Upper lobe of left lung (tissue), 6 donors: ENCODE measurements around the gene PDIK1L. TPM values are rescaled to one million over a fixed set of nuclear protein-coding genes. Genes with fewer than 3 reads are reported as not detected.
"Not testable (repeated sequence)": the region's sequence is repeated elsewhere in the genome, so short reads cannot be mapped to it uniquely, and the experiment has no call there.

ENCODE experiments used
- ATAC-seq, 2 donors: fragments of 200-7000 bp; cut with Tn5 transposase; one replicate each; pipeline ENCODE4 v1.9.1; 2022; ENCODE audit warnings: mild to moderate bottlenecking in 2 of 2, moderate library complexity in 2 of 2; ENCODE audit not compliant: low FRiP score in 2 of 2
- DNase-seq, 2 donors: peaks; one replicate each; pipeline ENCODE4 v3.0.0-alpha.2; 2019 to 2020
- H3K27ac ChIP-seq, 4 donors: fragments of 200-600 bp; sonication (generic); one replicate each; pipeline ENCODE4 v1.5.1; 2016 to 2019
- H3K27me3 ChIP-seq, 4 donors: fragments of 200-600 bp; sonication (generic); one replicate each; pipeline ENCODE4 v1.5.1; 2017 to 2019
- H3K36me3 ChIP-seq, 4 donors: fragments of 200-600 bp; sonication (generic); one replicate each; pipeline ENCODE4 v1.5.1; 2016 to 2019
- H3K4me1 ChIP-seq, 4 donors: fragments of 200-600 bp; sonication (generic); one replicate each; pipeline ENCODE4 v1.5.1; 2018 to 2019
- H3K4me3 ChIP-seq, 4 donors: fragments of 200-600 bp; sonication (generic); one replicate each; pipeline ENCODE4 v1.5.1; 2017 to 2019; ENCODE audit warnings: mild to moderate bottlenecking in 2 of 4, moderate library complexity in 1 of 4
- H3K9me3 ChIP-seq, 4 donors: fragments of 200-600 bp; sonication (generic); one replicate each; pipeline ENCODE4 v1.5.1; 2018 to 2019
- CTCF ChIP-seq, 6 experiments: fragments of 450-650 bp in 4 of 6; fragments of 200-600 bp in 2 of 6; sonication (generic) in 2 of 6; IDR thresholded peaks; one replicate each; pipeline ENCODE4 v1.5.1; 2016 to 2019; ENCODE audit warnings: antibody characterized with exemption in 6 of 6
- EP300 ChIP-seq, 4 donors: sonication (generic); formaldehyde crosslinking; IDR thresholded peaks; one replicate each; pipeline ENCODE4 v1.5.1; 2017; ENCODE audit warnings: antibody characterized with exemption in 4 of 4, control low read depth in 2 of 4
- POLR2A ChIP-seq, 4 donors: fragments of 450-650 bp; IDR thresholded peaks; one replicate each; pipeline ENCODE4 v1.5.1; 2016 to 2017; ENCODE audit warnings: antibody characterized with exemption in 4 of 4, mild to moderate bottlenecking in 2 of 4
- POLR2AphosphoS5 ChIP-seq, 2 donors: sonication (generic); formaldehyde crosslinking; IDR thresholded peaks; one replicate each; pipeline ENCODE4 v1.5.1; 2017; ENCODE audit warnings: antibody characterized with exemption in 2 of 2
- WGBS, 2 donors: methylation state at CpG; one replicate each; pipeline ENCODE4 v1.1.5; 2017 to 2018; 5-methylcytosine and 5-hydroxymethylcytosine counted together
- total RNA-seq, 6 donors: library from RNA; depleted of rRNA in 4 of 6; stranded (reverse); fragments of >200 nt in 4 of 6; gene quantifications; one replicate each; pipeline versions ENCODE4 v1.1.0 to v1.2.1, GENCODE V29; 2016 to 2021
- donor health status: DM: no; HTN: no; CAD: no; lungs with moderate emphysema.
- donor health status: DM: no; HTN: yes; CAD: no; lungs with severe emphysema.

PDIK1L gene
- total RNA-seq, 6 donors from 2014 or later = 1.7 to 12.0 (median 8.8) TPM

GRCh38 chr1:26084091-26084561 lies 27.5 kb upstream of the PDIK1L start:
- TF ChIP-seq CTCF (IDR thresholded peaks at IDR 0.05) (no peak), POLR2AphosphoS5 (IDR thresholded peaks at IDR 0.05) (no peak), POLR2A (IDR thresholded peaks at IDR 0.05) (no peak), EP300 (IDR thresholded peaks at IDR 0.05) (no peak)
- ATAC-seq (no peak), DNase-seq (no peak)
- Histone ChIP-seq H3K9me3 (no peaks in the 10 kb centered on the region), H3K4me3 (no peak overlapping the region), H3K27me3 (no peaks in the 10 kb centered on the region), H3K36me3 (no peaks in the 10 kb centered on the region), H3K27ac (no peak overlapping the region), H3K4me1 (peaks cover 0 to 10% (median 1%) of the 10 kb centered on the region in 4 donors)
- WGBS, 2 donors = 51 to 56% methylated on average over 2 of the region's 2 CpGs

- no peaks in the 10 kb centered on the region for H3K27me3 ChIP-seq
- H3K27ac ChIP-seq = no peak overlapping the region
- no peaks in the 10 kb centered on the region for H3K9me3 ChIP-seq
- H3K36me3 ChIP-seq = no peaks in the 10 kb centered on the region
- TF ChIP-seq POLR2AphosphoS5 (IDR thresholded peaks at IDR 0.05) (no peak), CTCF (IDR thresholded peaks at IDR 0.05) (no peak), POLR2A (IDR thresholded peaks at IDR 0.05) (no peak), EP300 (IDR thresholded peaks at IDR 0.05) (no peak)
- 85 to 91% methylated on average over 2 of the region's 2 CpGs for WGBS, 2 donors
- ATAC-seq (no peak), DNase-seq (no peak)
- peaks cover 0 to 8% (median 0%) of the 10 kb centered on the region in 4 donors for H3K4me1 ChIP-seq
- no peak overlapping the region for H3K4me3 ChIP-seq
Observed at GRCh38 chr1:26084844-26085243, 26.8 kb upstream of the PDIK1L start.

GRCh38 chr1:26089125-26089524 lies 22.5 kb upstream of the PDIK1L start:
- no peak for ATAC-seq
- H3K27me3 ChIP-seq = no peaks in the 10 kb centered on the region
- WGBS, 2 donors = 93 to 99% methylated on average over 3 of the region's 3 CpGs
- TF ChIP-seq EP300 (IDR thresholded peaks at IDR 0.05) (no peak), POLR2A (IDR thresholded peaks at IDR 0.05) (no peak), POLR2AphosphoS5 (IDR thresholded peaks at IDR 0.05) (no peak), CTCF (IDR thresholded peaks at IDR 0.05) (no peak)
- no peak overlapping the region for H3K27ac ChIP-seq
- peaks cover 0 to 5% (median 2%) of the 10 kb centered on the region in 4 donors for H3K4me1 ChIP-seq
- H3K9me3 ChIP-seq = no peaks in the 10 kb centered on the region
- no peak overlapping the region for H3K4me3 ChIP-seq
- H3K36me3 ChIP-seq = no peaks in the 10 kb centered on the region
- DNase-seq = no peak

GRCh38 chr1:26090893-26091292 lies 20.7 kb upstream of the PDIK1L start:
- Histone ChIP-seq H3K9me3 (no peaks in the 10 kb centered on the region), H3K27ac (no peak overlapping the region), H3K27me3 (no peaks in the 10 kb centered on the region), H3K4me3 (no peak overlapping the region), H3K4me1 (peaks cover 4 to 15% (median 11%) of the 10 kb centered on the region in 4 donors), H3K36me3 (no peaks in the 10 kb centered on the region)
- DNase-seq = no peak
- ATAC-seq = no peak
- 90% methylated on average over 3 of the region's 3 CpGs for WGBS, 2 donors
- no peak for TF ChIP-seq POLR2AphosphoS5 (IDR thresholded peaks at IDR 0.05)
- no peak for TF ChIP-seq CTCF (IDR thresholded peaks at IDR 0.05)
- TF ChIP-seq EP300 (IDR thresholded peaks at IDR 0.05) = no peak
- no peak for TF ChIP-seq POLR2A (IDR thresholded peaks at IDR 0.05)

- Histone ChIP-seq H3K4me1 (peaks cover 4 to 15% (median 11%) of the 10 kb centered on the region in 4 donors), H3K4me3 (no peak overlapping the region), H3K27me3 (no peaks in the 10 kb centered on the region), H3K27ac (no peak overlapping the region), H3K9me3 (no peaks in the 10 kb centered on the region), H3K36me3 (no peaks in the 10 kb centered on the region)
- 69 to 76% methylated on average over 7 of the region's 7 CpGs for WGBS, 2 donors
- no peak for TF ChIP-seq POLR2AphosphoS5 (IDR thresholded peaks at IDR 0.05)
- TF ChIP-seq EP300 (IDR thresholded peaks at IDR 0.05) = no peak
- TF ChIP-seq POLR2A (IDR thresholded peaks at IDR 0.05) = no peak
- TF ChIP-seq CTCF (IDR thresholded peaks at IDR 0.05) = no peak
- DNase-seq = no peak
- no peak for ATAC-seq
Observed at GRCh38 chr1:26092422-26092821, 19.2 kb upstream of the PDIK1L start.

GRCh38 chr1:26093569-26093968 lies 18.1 kb upstream of the PDIK1L start:
- WGBS, 2 donors = 36 to 52% methylated on average over 6 of the region's 6 CpGs
- DNase-seq, ATAC-seq, H3K27me3 ChIP-seq, H3K4me3 ChIP-seq, H3K36me3 ChIP-seq, H3K9me3 ChIP-seq: not testable (repeated sequence)
- peak overlapping the region in 1 of 4 donors; percentile 67 for H3K27ac ChIP-seq
- H3K4me1 ChIP-seq = peaks cover 4 to 15% (median 11%) of the 10 kb centered on the region in 4 donors
